CD4-positive, alpha-beta T cell (primary cell): Measurements from ENCODE around the gene NEBL. TPM values are rescaled to one million over a fixed set of nuclear protein-coding genes. Genes with fewer than 3 reads are reported as not detected.

Source experiments
- ATAC-seq: fragments of 200-7000 bp; cut with Tn5 transposase; one replicate; pipeline ENCODE4 v1.10.0; 2022; ENCODE audit warnings: mild to moderate bottlenecking; ENCODE audit not compliant: poor library complexity
- CTCF ChIA-PET: fragments of 350-600 bp; sonication (Branson Sonifier 250); formaldehyde crosslinking; loops from one replicate; lab custom pipeline; 2021; ENCODE audit warnings: antibody characterized with exemption, inconsistent platforms; lab: Charles Lee
- POLR2A ChIA-PET: fragments of 350-600 bp; sonication (Branson Sonifier 250); formaldehyde crosslinking; loops from one replicate; lab custom pipeline; 2021; ENCODE audit warnings: antibody characterized with exemption, inconsistent platforms; lab: Charles Lee
- DNase-seq, 14 experiments: peaks; one replicate each; pipeline ENCODE4 v3.0.0-alpha.2; 2013 to 2020; ENCODE audit warnings: mixed read lengths in 2 of 14
- H3K27ac ChIP-seq, 2 donors: one replicate each; pipeline versions ENCODE4 v1.5.1 to v1.7.0; 2013; ENCODE audit warnings: low read length in 2 of 2, low read depth in 1 of 2, mild to moderate bottlenecking in 1 of 2
- H3K27me3 ChIP-seq, 2 experiments: 1 replicate in 1 of 2; 2 replicates in 1 of 2; pipeline versions ENCODE4 v1.6.1 to v1.7.0; 2013; ENCODE audit warnings: low read length in 2 of 2, control low read depth in 1 of 2, mild to moderate bottlenecking in 1 of 2, moderate library complexity in 1 of 2; ENCODE audit not compliant: insufficient read depth in 2 of 2, control insufficient read depth in 1 of 2
- H3K36me3 ChIP-seq: one replicate; pipeline ENCODE4 v1.6.1; 2013; ENCODE audit warnings: low read length, control low read depth; ENCODE audit not compliant: insufficient read depth
- H3K4me1 ChIP-seq: one replicate; pipeline ENCODE4 v1.6.1; 2013; ENCODE audit warnings: low read length, control low read depth; ENCODE audit not compliant: insufficient read depth
- H3K4me3 ChIP-seq: one replicate; pipeline ENCODE4 v1.5.1; 2013; ENCODE audit warnings: mild to moderate bottlenecking, low read length, moderate library complexity
- H3K9me3 ChIP-seq, 2 experiments: 1 replicate in 1 of 2; 2 replicates in 1 of 2; pipeline versions ENCODE4 v1.6.1 to v1.7.0; 2013; ENCODE audit warnings: low read length in 2 of 2, mild to moderate bottlenecking in 2 of 2, control low read depth in 1 of 2, moderate library complexity in 1 of 2; ENCODE audit not compliant: control insufficient read depth in 1 of 2, insufficient read depth in 1 of 2
- H3K27ac Mint-ChIP-seq: one replicate; pipeline ENCODE4 v1.8.0; 2020; ENCODE audit warnings: mixed read lengths
- H3K27me3 Mint-ChIP-seq: one replicate; pipeline ENCODE4 v1.8.0; 2021; ENCODE audit warnings: mixed read lengths
- H3K36me3 Mint-ChIP-seq: one replicate; pipeline ENCODE4 v1.8.0; 2021; ENCODE audit warnings: low read depth, mixed read lengths
- H3K4me1 Mint-ChIP-seq: one replicate; pipeline ENCODE4 v1.8.0; 2021; ENCODE audit warnings: low read depth, mixed read lengths
- H3K4me3 Mint-ChIP-seq: one replicate; pipeline ENCODE4 v1.8.0; 2020; ENCODE audit warnings: mild to moderate bottlenecking, mixed read lengths
- H3K9me3 Mint-ChIP-seq: one replicate; pipeline ENCODE4 v1.8.0; 2020; ENCODE audit warnings: mixed read lengths
- CTCF ChIP-seq: fragments of 200-600 bp; IDR thresholded peaks from one replicate; pipeline ENCODE4 v1.8.0; 2022; ENCODE audit warnings: antibody characterized with exemption, mild to moderate bottlenecking
- intact Hi-C, 2 experiments: fragments of 100-400 bp; cut with DNase I in 1 of 2; cut with micrococcal nuclease in 1 of 2; formaldehyde crosslinking; loops; one replicate each; pipeline versions ENCODE4 v1.15.1 to v1.9.0; 2023 to 2025; cut with DNase I, micrococcal nuclease
- total RNA-seq, 174 experiments: library from RNA in 2 of 174; stranded (reverse) in 2 of 174; gene quantifications; one replicate each; pipeline ENCODE4 v1.2.3 and lab custom pipeline; 2021 to 2026

NEBL gene
- total RNA-seq, 2 experiments from 2014 or later = 0.17 to 0.22 TPM

GRCh38 chr10:20856484-20856883, 40.6 kb downstream of the NEBL start:
- H3K27me3 Mint-ChIP-seq = peaks cover 5% of the 10 kb centered on the region
- no peak for TF ChIP-seq CTCF
- POLR2A ChIA-PET = no interaction called here
- no peaks in the 10 kb centered on the region for H3K36me3 Mint-ChIP-seq
- H3K4me1 Mint-ChIP-seq = no peaks in the 10 kb centered on the region
- ATAC-seq = no peak
- Histone ChIP-seq H3K4me1 (no peaks in the 10 kb centered on the region), H3K36me3 (no peaks in the 10 kb centered on the region), H3K4me3 (no peak overlapping the region), H3K27me3 (no peaks in the 10 kb centered on the region), H3K27ac (no peak overlapping the region), H3K9me3 (peaks cover 0 to 3% of the 10 kb centered on the region in 2 experiments)
- CTCF ChIA-PET = no interaction called here
- no peak for DNase-seq
- no peaks in the 10 kb centered on the region for H3K9me3 Mint-ChIP-seq
- no peak overlapping the region for H3K4me3 Mint-ChIP-seq
- H3K27ac Mint-ChIP-seq = no peak overlapping the region
- intact Hi-C loops = loop anchor here in 1 of 2 experiments (5.0 kb wide), 1 partner anchor 1096 kb away; no protein-coding TSS in a partner anchor

- no peak for ATAC-seq
- H3K36me3 Mint-ChIP-seq = no peaks in the 10 kb centered on the region
- peaks cover 5% of the 10 kb centered on the region for H3K27me3 Mint-ChIP-seq
- no peak overlapping the region for H3K4me3 Mint-ChIP-seq
- ChIA-PET POLR2A (no interaction called here), CTCF (no interaction called here)
- H3K36me3 ChIP-seq = no peaks in the 10 kb centered on the region
- H3K27me3 ChIP-seq = no peaks in the 10 kb centered on the region
- H3K9me3 ChIP-seq = peaks cover 0 to 3% of the 10 kb centered on the region in 2 experiments
- no peak overlapping the region for H3K4me3 ChIP-seq
- H3K4me1 ChIP-seq = no peaks in the 10 kb centered on the region
- H3K27ac ChIP-seq = no peak overlapping the region
- H3K27ac Mint-ChIP-seq = no peak overlapping the region
- H3K9me3 Mint-ChIP-seq = no peaks in the 10 kb centered on the region
- no peak for TF ChIP-seq CTCF
- intact Hi-C loops = loop anchor here in 1 of 2 experiments (5.0 kb wide), 1 partner anchor 1097 kb away; no protein-coding TSS in a partner anchor
- no peaks in the 10 kb centered on the region for H3K4me1 Mint-ChIP-seq
- no peak for DNase-seq
These were observed 41.6 kb downstream of the NEBL start for GRCh38 chr10:20855398-20856038.

GRCh38 chr10:20853276-20853675, 43.8 kb downstream of the NEBL start:
- no peak overlapping the region for H3K4me3 Mint-ChIP-seq
- no peak for ATAC-seq
- H3K4me1 Mint-ChIP-seq = no peaks in the 10 kb centered on the region
- TF ChIP-seq CTCF = no peak
- DNase-seq = no peak
- intact Hi-C loops = no loop called here
- H3K27ac ChIP-seq = no peak overlapping the region
- no peaks in the 10 kb centered on the region for H3K36me3 ChIP-seq
- ChIA-PET POLR2A (no interaction called here), CTCF (no interaction called here)
- H3K36me3 Mint-ChIP-seq = no peaks in the 10 kb centered on the region
- H3K27me3 ChIP-seq = no peaks in the 10 kb centered on the region
- no peaks in the 10 kb centered on the region for H3K9me3 Mint-ChIP-seq
- H3K9me3 ChIP-seq = peaks cover 0 to 3% of the 10 kb centered on the region in 2 experiments
- peaks cover 5% of the 10 kb centered on the region for H3K27me3 Mint-ChIP-seq
- H3K4me3 ChIP-seq = no peak overlapping the region
- H3K27ac Mint-ChIP-seq = no peak overlapping the region
- H3K4me1 ChIP-seq = no peaks in the 10 kb centered on the region
